GM12878 (cell line): ENCODE data around the gene CCDC178. TPM values are rescaled to one million over a fixed set of nuclear protein-coding genes. Genes with fewer than 3 reads are reported as not detected.

Experiments used
- ATAC-seq: fragments of 200-7000 bp; cut with Tn5 transposase; 3 replicates; pipeline ENCODE4 v1.9.1; 2020; ENCODE audit warnings: mild to moderate bottlenecking, moderate library complexity
- BruUV-seq: library from RNA; stranded (reverse); fragments of 400-500 nt; replicated peaks from 2 replicates; lab custom pipeline; 2021; lab: Mats Ljungman, UMichigan
- CTCF ChIA-PET: fragments of 300-600 bp; sonication (Branson Sonifier 250); formaldehyde crosslinking; extraction: SDS; loops from one replicate; lab custom pipeline; 2021; ENCODE audit warnings: inconsistent platforms; lab: Yijun Ruan, JAX
- POLR2A ChIA-PET: fragments of 350-600 bp; formaldehyde crosslinking; extraction: SDS; loops from one replicate; lab custom pipeline; 2021; ENCODE audit warnings: inconsistent platforms; lab: Charles Lee
- RAD21 ChIA-PET: fragments of 300-600 bp; sonication (Branson Sonifier 250); formaldehyde crosslinking; loops from one replicate; lab custom pipeline; 2023; ENCODE audit warnings: antibody characterized with exemption; ENCODE audit not compliant: unreplicated experiment; lab: Charles Lee
- SMC1A ChIA-PET: fragments of 300-600 bp; sonication (Branson Sonifier 250); formaldehyde crosslinking; loops from one replicate; lab custom pipeline; 2023; ENCODE audit not compliant: unreplicated experiment, uncharacterized antibody; lab: Charles Lee
- DNase-seq: peaks from one replicate; pipeline ENCODE4 v3.0.0-alpha.2; 2011; ENCODE audit warnings: low read depth, low spot score
- FAIRE-seq: peaks from 3 replicates; lab custom pipeline; 2011; peaks lifted over from hg19 to GRCh38; lab: Jason Lieb, UNC
- H2AFZ ChIP-seq: 2 replicates; pipeline ENCODE4 v1.6.0; 2011; ENCODE audit warnings: low read depth, low read length, control low read depth; ENCODE audit not compliant: control insufficient read depth
- H3K27ac ChIP-seq: 2 replicates; pipeline ENCODE4 v1.5.1; 2011; ENCODE audit warnings: control low read depth; ENCODE audit not compliant: control insufficient read depth, insufficient read depth
- H3K27me3 ChIP-seq, 2 experiments: replicated peaks in 1 of 2; 2 replicates each; pipeline versions ENCODE4 v1.6.0 to v1.6.1; 2011; ENCODE audit warnings: low read length in 1 of 2; ENCODE audit not compliant: control insufficient read depth in 2 of 2, insufficient read depth in 2 of 2
- H3K36me3 ChIP-seq, 2 experiments: 2 replicates each; pipeline ENCODE4 v1.5.1; 2011; ENCODE audit warnings: low read length in 1 of 2; ENCODE audit not compliant: control insufficient read depth in 2 of 2, insufficient read depth in 2 of 2
- H3K4me1 ChIP-seq: 2 replicates; pipeline ENCODE4 v1.6.1; 2011; ENCODE audit warnings: mild to moderate bottlenecking, low read length, moderate library complexity, mixed read lengths; ENCODE audit not compliant: control insufficient read depth, insufficient read depth
- H3K4me2 ChIP-seq: 2 replicates; pipeline ENCODE4 v1.6.0; 2011; ENCODE audit warnings: control low read depth; ENCODE audit not compliant: control insufficient read depth, insufficient read depth
- H3K4me3 ChIP-seq: fragments of 200-600 bp; sonication (generic); 2 replicates; pipeline ENCODE4 v1.5.1; 2016
- H3K79me2 ChIP-seq: 2 replicates; pipeline ENCODE4 v1.6.0; 2011; ENCODE audit warnings: low read length; ENCODE audit not compliant: control insufficient read depth, insufficient read depth
- H3K9ac ChIP-seq: 2 replicates; pipeline ENCODE4 v1.8.0; 2011; ENCODE audit warnings: low read length, control low read depth, mixed read lengths; ENCODE audit not compliant: control insufficient read depth, insufficient read depth
- H3K9me3 ChIP-seq: replicated peaks from 3 replicates; pipeline ENCODE4 v1.5.1; 2011; ENCODE audit warnings: mild to moderate bottlenecking, low read length; ENCODE audit not compliant: control insufficient read depth, insufficient read depth
- H4K20me1 ChIP-seq: 2 replicates; pipeline ENCODE4 v1.6.0; 2011; ENCODE audit not compliant: control insufficient read depth, insufficient read depth
- BCL11A ChIP-seq: IDR thresholded peaks from 2 replicates; pipeline ENCODE4 v1.6.1; 2011; ENCODE audit warnings: low read depth, low read length
- ESRRA ChIP-seq: IDR thresholded peaks from 2 replicates; pipeline ENCODE4 v1.6.1; 2012; ENCODE audit warnings: mild to moderate bottlenecking, low read length, improper control_type of control experiment
- FOXK2 ChIP-seq: fragments of 450-650 bp; IDR thresholded peaks from 2 replicates; pipeline ENCODE4 v1.6.1; 2017; ENCODE audit warnings: mild to moderate bottlenecking, moderate library complexity
- KDM1A ChIP-seq: fragments of 200-600 bp; sonication (generic); IDR thresholded peaks from 2 replicates; pipeline ENCODE4 v1.6.1; 2016; ENCODE audit warnings: borderline replicate concordance
- MEF2A ChIP-seq: IDR thresholded peaks from 2 replicates; pipeline ENCODE4 v1.6.1; 2011; ENCODE audit warnings: low read depth, mild to moderate bottlenecking, low read length, moderate library complexity; ENCODE audit not compliant: insufficient read depth
- POLR2AphosphoS5 ChIP-seq: IDR thresholded peaks from 2 replicates; pipeline ENCODE4 v1.6.1; 2011; ENCODE audit warnings: mild to moderate bottlenecking, low read length, inconsistent platforms
- RAD51 ChIP-seq: fragments of 450-650 bp; IDR thresholded peaks from 2 replicates; pipeline ENCODE4 v1.6.1; 2016; ENCODE audit warnings: moderate library complexity, mild to moderate bottlenecking, inconsistent platforms
- RB1 ChIP-seq: fragments of 450-650 bp; formaldehyde crosslinking; IDR thresholded peaks from 2 replicates; pipeline ENCODE4 v1.6.1; 2017; ENCODE audit warnings: mild to moderate bottlenecking, borderline replicate concordance
- SIN3A ChIP-seq: IDR thresholded peaks from 2 replicates; pipeline ENCODE4 v1.6.1; 2012; ENCODE audit warnings: low read depth, low read length, improper control_type of control experiment
- SIX5 ChIP-seq: IDR thresholded peaks from 2 replicates; pipeline ENCODE4 v1.6.1; 2011; ENCODE audit warnings: mild to moderate bottlenecking, low read depth, low read length, moderate library complexity; ENCODE audit not compliant: severe bottlenecking
- YBX1 ChIP-seq: fragments of 450-650 bp; IDR thresholded peaks from 2 replicates; pipeline ENCODE4 v1.6.1; 2016; ENCODE audit warnings: antibody characterized with exemption
- WGBS: methylation state at CpG from one replicate; pipeline ENCODE4 v1.1.6; 2016; ENCODE audit warnings: low lambda C conversion rate; ENCODE audit not compliant: insufficient replicate concordance, insufficient coverage; ENCODE audit errors: missing lambda C conversion rate; 5-methylcytosine and 5-hydroxymethylcytosine counted together
- in situ Hi-C: fragments of 300-500 bp; cut with MboI; formaldehyde crosslinking; loops from 9 replicates; pipeline ENCODE4 v1.14.3; 2018; ENCODE audit warnings: mixed read lengths
- intact Hi-C: fragments of 100-400 bp; cut with micrococcal nuclease; formaldehyde crosslinking; loops from one replicate; pipeline ENCODE4 v1.14.2; 2022; ENCODE audit not compliant: unreplicated experiment
- polyA plus RNA-seq, 11 experiments: library from polyadenylated mRNA; depleted of rRNA in 4 of 11; unstranded in 6 of 11; stranded (reverse) in 5 of 11; fragments of >200 nt; fragmentation: Nextera tagmentation in 4 of 11; fragmentation: Illumina TruSeq in 1 of 11; extraction: Ambion mirVana in 4 of 11; extraction: Trizol in 1 of 11; gene quantifications; 1 replicate in 1 of 11; 2 replicates in 10 of 11; pipeline versions ENCODE4 v1.2.1 to v1.2.3, GENCODE V29; 2011 to 2016; ENCODE audit warnings: inconsistent platforms in 2 of 11, missing spikeins in 2 of 11, low read depth in 1 of 11
- total RNA-seq, 4 experiments: library from RNA; depleted of rRNA in 3 of 4; stranded (reverse); fragments of >200 nt in 3 of 4; fragmentation: Illumina TruSeq in 1 of 4; extraction: Trizol in 1 of 4; gene quantifications; 2 replicates each; pipeline versions ENCODE4 v1.2.1 to v1.2.3, GENCODE V29; 2013 to 2021
- TF ChIP-seq, protein P1 (sequence below): fragments of 450-650 bp; IDR thresholded peaks from 2 replicates; pipeline ENCODE4 v1.6.1; 2016; ENCODE audit warnings: mild to moderate bottlenecking

The CCDC178 gene
- total and polyA plus RNA-seq, 10 of the 15 experiments (the other 5 are each of a cell fraction or from before 2014, with no cell fraction given) = 0.04 TPM; not detected in 9

GRCh38 chr18:32902568-32903330 lies 537.8 kb downstream of the CCDC178 start:
- Histone ChIP-seq H3K9me3 (no peaks in the 10 kb centered on the region; the same call in 2 of the 3 replicates), H3K27me3 (no peaks in the 10 kb centered on the region), H3K79me2 (no peaks in the 10 kb centered on the region)
- TF ChIP-seq RB1 = no peak
- TF ChIP-seq, all 136 proteins: peak for 0
- ChIA-PET SMC1A (no interaction called here), CTCF (no interaction called here), POLR2A (no interaction called here), RAD21 (no interaction called here)
- FAIRE-seq (no peak), ATAC-seq (no peak), DNase-seq (no peak)
- no peak overlapping the region for H3K9ac ChIP-seq
- no peaks in the 10 kb centered on the region for H3K4me1 ChIP-seq
- WGBS = 0% methylated on average over 3 of the region's 3 CpGs
- H4K20me1 ChIP-seq = no peaks in the 10 kb centered on the region
- no peak overlapping the region for H3K4me3 ChIP-seq
- H3K36me3 ChIP-seq = no peaks in the 10 kb centered on the region
- H2AFZ ChIP-seq = no peak overlapping the region
- intact Hi-C loops (no loop called here), in situ Hi-C loops (no loop called here)
- no TSS peak for BruUV-seq
- no peak overlapping the region for H3K27ac ChIP-seq
- no peak overlapping the region for H3K4me2 ChIP-seq

DNA sequence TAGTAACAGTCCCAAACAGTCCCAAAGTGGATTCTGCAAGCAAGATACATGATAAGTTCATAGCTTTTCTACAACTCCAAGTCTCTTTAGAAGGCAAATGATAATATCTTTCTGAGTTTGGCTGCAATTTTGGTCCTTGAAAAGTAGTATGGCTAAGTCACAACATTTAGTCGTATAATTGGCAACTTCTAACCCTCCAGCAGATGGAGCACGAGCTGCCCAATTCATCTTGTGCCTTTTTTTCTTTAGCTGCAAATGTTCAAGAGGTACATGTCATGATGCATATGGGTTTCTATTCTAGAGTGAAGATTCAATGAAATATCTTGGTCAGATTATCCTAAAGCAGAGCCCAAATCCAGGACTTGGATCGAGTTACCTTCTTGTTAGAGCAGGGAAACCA lies 540.7 kb downstream of the CCDC178 start:
- ATAC-seq (no peak), FAIRE-seq (no peak)
- ChIA-PET POLR2A (no interaction called here), SMC1A (no interaction called here), RAD21 (no interaction called here)
- BruUV-seq = no TSS peak
- no peaks in the 10 kb centered on the region; the same call in 2 of the 3 replicates for H3K9me3 ChIP-seq
- 0% methylated on average over 3 of the region's 3 CpGs for whole genome bisulfite sequencing
- no peak overlapping the region for H3K27ac ChIP-seq
- no peaks in the 10 kb centered on the region for H3K4me1 ChIP-seq
- H3K4me2 ChIP-seq = no peak overlapping the region
- H3K79me2 ChIP-seq = no peaks in the 10 kb centered on the region
- H3K27me3 ChIP-seq = no peaks in the 10 kb centered on the region
- in situ Hi-C loops = no loop called here
- no peaks in the 10 kb centered on the region for H3K36me3 ChIP-seq
- no peaks in the 10 kb centered on the region for H4K20me1 ChIP-seq
- H2AFZ ChIP-seq = no peak overlapping the region
- TF ChIP-seq ESRRA = no peak
- TF ChIP-seq FOXK2 = no peak
- no peak for TF ChIP-seq SIX5
- no peak for TF ChIP-seq YBX1
- TF ChIP-seq POLR2AphosphoS5 = no peak
- TF ChIP-seq MEF2A = no peak
- no peak for TF ChIP-seq KDM1A
- TF ChIP-seq SIN3A = no peak
- TF ChIP-seq, protein P1, sequence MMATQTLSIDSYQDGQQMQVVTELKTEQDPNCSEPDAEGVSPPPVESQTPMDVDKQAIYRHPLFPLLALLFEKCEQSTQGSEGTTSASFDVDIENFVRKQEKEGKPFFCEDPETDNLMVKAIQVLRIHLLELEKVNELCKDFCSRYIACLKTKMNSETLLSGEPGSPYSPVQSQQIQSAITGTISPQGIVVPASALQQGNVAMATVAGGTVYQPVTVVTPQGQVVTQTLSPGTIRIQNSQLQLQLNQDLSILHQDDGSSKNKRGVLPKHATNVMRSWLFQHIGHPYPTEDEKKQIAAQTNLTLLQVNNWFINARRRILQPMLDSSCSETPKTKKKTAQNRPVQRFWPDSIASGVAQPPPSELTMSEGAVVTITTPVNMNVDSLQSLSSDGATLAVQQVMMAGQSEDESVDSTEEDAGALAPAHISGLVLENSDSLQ = no peak
- TF ChIP-seq RAD51 = no peak
- no peak for TF ChIP-seq RB1
- TF ChIP-seq BCL11A = no peak
- TF ChIP-seq, all 136 proteins: peak for 0
- CTCF ChIA-PET = no interaction called here
- DNase-seq = no peak
- Histone ChIP-seq H3K4me3 (no peak overlapping the region), H3K9ac (no peak overlapping the region)
- intact Hi-C loops = no loop called here
